ENCODE measurements around the gene ATAD2B. TPM values are rescaled to one million over a fixed set of nuclear protein-coding genes. Genes with fewer than 3 reads are reported as not detected.

Gene ATAD2B
- total and polyA plus RNA-seq, 2 of the 4 experiments (the other 2 are of a cell fraction): 1.5 to 5.0 TPM

DNA sequence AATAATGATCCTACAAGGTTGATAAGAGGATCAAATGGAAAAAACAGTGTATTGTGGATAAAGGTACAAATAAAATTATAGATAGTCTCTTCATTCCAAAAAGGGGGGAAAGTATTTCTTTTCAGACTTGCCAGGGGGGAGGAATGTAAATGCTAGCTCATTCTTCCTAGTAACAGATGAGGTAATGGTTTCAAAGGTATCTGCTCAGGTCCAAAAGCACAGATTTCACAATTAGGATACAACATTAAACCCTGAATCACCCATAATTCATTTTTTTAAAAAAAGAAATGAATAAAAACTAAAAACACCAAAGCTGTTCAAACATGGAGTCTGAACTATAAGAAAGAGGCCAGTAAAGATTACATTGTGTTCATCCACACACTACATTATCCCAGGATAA lies 142.0 kb downstream of the ATAD2B start:
- POLR2A ChIA-PET (ENCODE audit: unreplicated experiment): no interaction called here
- no peak overlapping the region for H2AFZ ChIP-seq (replicated peaks; ENCODE audit: low read length, poor library complexity)

More for the DNA sequence above, 142.0 kb downstream of the ATAD2B start:
- Histone ChIP-seq H2AK5ac (ENCODE audit: low read depth, low read length) (no peak overlapping the region), H4K91ac (ENCODE audit: insufficient read depth, low read depth, low read length) (no peak overlapping the region), H2AK9ac (replicated peaks; ENCODE audit: low read depth, low read length, poor library complexity) (no peak overlapping the region), H3K23ac (ENCODE audit: low read depth, low read length) (no peak overlapping the region), H4K20me1 (ENCODE audit: insufficient read depth, low read length) (no peaks in the 10 kb centered on the region), H2BK20ac (ENCODE audit: low read depth, low read length) (no peak overlapping the region), H3K9ac (ENCODE audit: low read depth, low read length) (no peak overlapping the region), H3K18ac (ENCODE audit: low read depth, low read length) (no peak overlapping the region), H3K4me3 (ENCODE audit: insufficient read depth, low read depth, low read length) (no peak overlapping the region), H3K27me3 (ENCODE audit: control insufficient read depth, insufficient read depth, low read length) (no peaks in the 10 kb centered on the region), H3K4me2 (ENCODE audit: low read depth, low read length) (no peak overlapping the region), H3K4me1 (ENCODE audit: control insufficient read depth, insufficient read depth, low read length) (no peaks in the 10 kb centered on the region; the same call in 1 of the 2 replicates), H4K8ac (ENCODE audit: low read depth in 2 of 2, low read length in 2 of 2) (no peak overlapping the region), H3K36me3 (ENCODE audit: control insufficient read depth, insufficient read depth, low read length) (peaks cover 5% of the 10 kb centered on the region), H3K56ac (ENCODE audit: extremely low read depth, insufficient read depth, low read length) (no peak overlapping the region), H4K5ac (ENCODE audit: low read depth, low read length) (no peak overlapping the region), H2BK15ac (ENCODE audit: low read depth, low read length) (no peak overlapping the region), H3K4ac (ENCODE audit: low read depth, low read length) (no peak overlapping the region), H2BK120ac (ENCODE audit: low read depth, low read length) (no peak overlapping the region), H3K9me3 (ENCODE audit: control insufficient read depth, insufficient read depth, low read length) (no peaks in the 10 kb centered on the region), H3K27ac (ENCODE audit: insufficient read depth, low read length) (no peak overlapping the region), H2BK5ac (ENCODE audit: low read depth, low read length, poor library complexity, severe bottlenecking) (no peak overlapping the region), H3K14ac (replicated peaks; ENCODE audit: low read depth, low read length) (no peak overlapping the region), H3K79me1 (ENCODE audit: low read depth in 1 of 2, low read length in 2 of 2) (0 out of 4 replicates have a peak, but pooled peaks cover 4 to 6% of the 10 kb centered on the region in 2 experiments), H3K9me1 (ENCODE audit: insufficient read depth, low read length) (peaks cover 3% of the 10 kb centered on the region; the same call in 1 of the 2 replicates)
- BruUV-seq (replicated peaks): no TSS peak
- ATAC-seq (ENCODE audit: low read depth) (no peak), DNase-seq (no peak)
- CTCF ChIA-PET: no interaction called here
- TF ChIP-seq RAD21 (IDR thresholded peaks at IDR 0.05; ENCODE audit: low read length) (no peak), SMC3 (IDR thresholded peaks at IDR 0.05; ENCODE audit: low read depth, low read length) (no peak), CEBPB (IDR thresholded peaks at IDR 0.05; ENCODE audit: low read depth, low read length) (no peak)
- in situ Hi-C loops (cut with MboI; ENCODE audit: low sequenced_read_pairs) (no loop called here), dilution Hi-C loops (cut with HindIII; ENCODE audit: low sequenced_read_pairs, unreplicated experiment) (no loop called here), intact Hi-C loops (cut with micrococcal nuclease) (no loop called here)
